Retina (tissue), 1 donor: ENCODE measurements around the gene NMT2.
"Not testable (repeated sequence)": the region's sequence is repeated elsewhere in the genome, so short reads cannot be mapped to it uniquely, and the experiment has no call there.

Source experiments
- DNase-seq: peaks from one replicate; pipeline ENCODE4 v3.0.0-alpha.2; 2016

Gene NMT2

DNA sequence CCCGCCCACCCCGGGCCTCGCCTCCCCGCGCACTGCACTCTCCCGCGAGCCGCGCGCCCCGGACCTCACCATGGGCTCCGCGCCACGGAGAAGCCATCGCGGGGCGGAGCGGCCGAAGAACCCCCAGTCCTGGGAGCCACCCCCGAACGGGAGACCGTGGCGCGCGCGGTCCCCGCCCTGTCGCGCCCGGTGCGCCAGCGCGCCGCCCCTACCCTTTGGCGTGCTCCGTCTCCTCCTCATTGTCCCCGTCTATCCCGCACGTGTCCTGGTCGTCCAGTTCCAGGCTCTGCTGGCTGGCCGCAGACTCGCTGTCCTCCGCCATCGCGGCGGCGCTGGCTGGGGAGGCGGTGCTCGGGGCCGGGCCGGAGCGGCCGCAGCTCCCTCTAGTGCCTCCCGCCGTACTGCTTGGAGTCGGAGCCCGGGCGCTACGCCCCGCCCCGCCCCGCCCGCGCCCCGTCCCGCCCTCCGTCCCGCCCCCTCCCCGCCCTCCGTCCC lies at the start of gene NMT2:
TSS of gene NMT2 (minus strand) at position 403 of the 495 bp plus-strand sequence. CDS start at position 322, 81 bp downstream.
- peak; percentile 92 for DNase-seq

DNA sequence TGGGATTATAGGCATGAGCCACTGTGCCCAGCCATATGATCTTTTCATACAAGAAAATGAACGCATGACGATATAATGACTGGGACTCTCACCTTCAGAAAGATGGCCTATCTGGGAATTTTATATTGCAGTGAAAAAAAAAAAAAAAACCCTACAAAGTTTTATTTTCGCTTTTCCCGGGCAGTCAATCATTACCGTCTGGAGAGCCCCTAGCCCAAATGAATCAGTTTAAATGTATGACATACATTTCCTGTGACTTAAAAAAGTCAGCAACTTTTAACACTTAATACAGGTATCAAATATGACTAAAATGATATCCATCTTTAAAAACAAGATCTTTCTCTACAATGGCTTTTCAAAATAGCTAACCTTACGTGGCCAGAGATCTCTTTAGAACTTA lies 48.2 kb upstream of the NMT2 start:
- DNase-seq, result no peak

DNA sequence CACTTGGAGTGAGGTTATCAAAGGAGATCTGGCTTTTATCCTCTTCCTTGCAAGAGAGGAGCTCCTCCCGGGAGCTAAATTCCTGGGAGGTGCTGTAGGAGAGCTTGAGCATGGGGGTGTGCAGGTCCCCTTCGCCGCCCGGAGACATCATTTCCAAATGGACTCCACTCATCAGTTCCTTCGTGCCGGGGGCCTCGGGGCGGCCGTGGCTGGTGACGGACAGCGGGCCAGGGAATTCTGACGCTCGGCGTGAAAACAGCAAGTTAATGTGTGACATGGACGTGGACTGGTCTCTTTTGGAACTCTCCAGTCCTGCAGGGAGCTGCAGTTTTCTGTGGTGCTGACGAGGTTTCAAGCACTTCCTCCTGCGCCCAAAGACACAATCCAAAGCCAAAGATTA lies 45.7 kb upstream of the NMT2 start:
- DNase-seq, result no peak

DNA sequence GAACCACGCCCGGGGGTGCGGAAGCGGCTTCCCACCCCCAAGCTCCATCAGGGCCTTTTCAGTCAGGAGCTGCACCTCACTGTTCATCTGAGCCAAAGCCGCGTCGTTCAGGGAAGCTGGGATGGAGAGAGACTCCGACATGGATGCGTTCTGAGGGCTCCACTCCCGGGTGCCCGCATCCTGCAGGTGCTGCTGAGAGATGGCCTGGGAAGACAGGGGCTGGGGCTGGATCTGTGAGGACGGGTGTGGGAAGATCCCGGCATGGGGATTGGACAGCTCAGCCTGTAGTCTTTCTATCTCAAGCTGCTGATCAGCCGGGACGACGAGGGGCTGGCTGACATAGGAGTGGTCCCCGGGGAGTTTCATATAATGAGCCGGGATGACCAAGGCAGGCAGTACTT lies 45.0 kb upstream of the NMT2 start:
- DNase-seq, result peak; percentile 44

DNA sequence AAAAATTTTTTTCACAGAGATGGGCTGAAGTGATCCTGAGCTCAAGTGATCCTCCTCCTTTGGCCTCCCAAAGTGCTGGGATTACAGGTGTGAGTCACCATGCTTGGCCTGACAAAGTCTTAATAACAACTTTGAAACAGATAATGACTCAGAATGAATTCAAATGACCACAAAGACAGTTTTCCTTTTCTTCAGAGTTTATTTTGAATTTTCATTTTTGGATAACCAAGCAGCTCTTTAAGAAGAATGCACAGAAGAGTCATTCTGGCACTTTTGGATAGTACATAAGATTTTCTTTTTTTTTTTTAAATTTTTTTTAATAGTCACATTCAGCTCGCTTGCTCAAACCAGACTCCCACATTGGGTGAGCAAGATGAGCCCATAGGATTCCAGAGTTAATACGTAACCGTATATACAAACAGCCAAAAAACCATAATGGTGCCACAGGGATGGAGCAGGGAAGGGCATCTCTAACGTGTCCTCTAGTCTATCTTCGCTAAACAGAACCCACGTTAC lies 43.0 kb upstream of the NMT2 start:
- no peak for DNase-seq

DNA sequence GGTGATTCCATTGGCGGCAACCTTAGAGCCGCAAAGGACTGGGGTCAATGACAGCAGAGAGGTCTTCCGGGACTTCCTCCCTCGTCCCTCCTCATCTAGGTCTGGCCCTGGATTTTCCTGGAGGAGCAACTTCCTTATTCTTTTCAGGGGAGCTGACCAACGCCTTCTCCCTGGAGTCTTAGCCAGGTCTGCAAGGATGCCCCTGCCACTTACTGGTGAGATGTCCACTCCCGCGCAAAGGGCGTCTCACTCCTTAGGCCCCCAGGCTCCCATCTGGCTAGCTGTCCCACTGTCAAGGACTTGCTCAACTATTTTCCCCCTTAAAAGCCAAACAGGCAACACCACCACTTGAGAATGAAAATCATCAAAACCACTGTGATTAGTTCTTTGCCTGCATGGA lies 42.0 kb upstream of the NMT2 start:
- no peak for DNase-seq

DNA sequence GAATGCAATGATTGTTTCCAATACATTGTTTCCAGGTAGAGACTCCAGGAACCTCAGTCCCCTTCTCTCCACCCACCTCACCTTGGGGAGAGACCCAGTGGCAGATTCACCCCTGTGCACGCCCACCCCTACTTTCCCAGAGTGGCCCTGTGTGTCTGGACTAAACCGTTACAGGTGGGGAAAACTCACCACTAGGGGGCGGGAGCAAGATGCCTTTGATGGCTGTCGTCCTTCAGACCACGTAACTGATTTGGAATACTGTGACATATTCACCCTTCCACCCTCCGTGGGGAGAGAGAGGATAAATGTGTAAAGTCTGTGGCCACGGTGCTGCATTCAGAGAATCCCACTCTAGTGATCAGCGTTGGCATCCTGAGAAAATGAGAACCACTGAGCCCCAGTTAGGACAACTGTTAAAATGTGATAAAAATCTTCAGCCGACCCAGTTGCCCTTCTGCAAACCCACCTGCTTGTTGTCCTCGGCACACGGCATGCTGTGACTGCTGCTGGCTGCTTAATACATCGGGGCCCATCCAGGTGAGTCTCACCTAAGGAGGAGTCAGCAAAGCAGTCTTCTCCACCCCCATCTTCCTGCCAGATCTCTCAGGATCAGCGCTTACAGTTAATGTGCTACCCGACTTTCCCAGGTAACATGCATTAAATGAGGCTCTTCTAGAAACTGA lies 41.5 kb upstream of the NMT2 start:
- peak; percentile 79 for DNase-seq

DNA sequence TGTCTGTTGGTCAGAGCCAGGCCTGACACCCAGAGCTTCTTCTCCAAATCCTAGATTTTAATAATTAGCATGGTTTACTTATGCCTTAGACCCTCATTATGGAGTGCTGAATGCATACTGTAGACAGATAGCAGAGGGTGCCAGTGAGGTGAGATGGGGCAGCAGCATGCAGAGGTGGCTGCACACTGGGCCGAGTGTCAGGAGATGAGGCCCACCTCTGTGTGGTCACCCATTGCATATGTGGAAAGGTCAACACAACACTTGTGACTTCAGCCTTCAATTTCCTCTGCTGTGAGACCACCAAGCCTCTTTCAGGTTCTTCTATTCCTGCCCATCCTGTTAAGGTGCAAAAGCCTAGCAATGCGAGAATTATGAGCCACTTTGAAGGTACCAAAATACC lies 39.7 kb upstream of the NMT2 start:
- no peak for DNase-seq

DNA sequence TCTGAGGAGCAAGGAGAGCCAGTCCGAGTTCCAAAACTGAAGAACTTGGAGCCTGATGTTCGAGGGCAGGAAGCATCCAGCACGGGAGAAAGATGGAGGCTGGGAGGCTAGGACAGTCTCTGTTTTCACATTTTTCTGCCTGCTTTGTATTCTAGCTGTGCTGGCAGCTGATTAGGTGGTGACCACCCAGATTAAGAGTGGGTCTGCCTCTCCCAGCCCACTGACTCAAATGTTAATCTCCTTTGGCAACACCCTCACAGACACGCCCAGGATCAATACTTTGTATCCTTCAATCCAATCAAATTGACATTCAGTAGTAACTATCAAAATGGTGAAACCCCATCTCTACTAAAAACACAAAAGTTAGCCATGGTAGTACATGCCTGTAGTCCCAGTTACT lies 38.9 kb upstream of the NMT2 start:
- not testable (repeated sequence) for DNase-seq

DNA sequence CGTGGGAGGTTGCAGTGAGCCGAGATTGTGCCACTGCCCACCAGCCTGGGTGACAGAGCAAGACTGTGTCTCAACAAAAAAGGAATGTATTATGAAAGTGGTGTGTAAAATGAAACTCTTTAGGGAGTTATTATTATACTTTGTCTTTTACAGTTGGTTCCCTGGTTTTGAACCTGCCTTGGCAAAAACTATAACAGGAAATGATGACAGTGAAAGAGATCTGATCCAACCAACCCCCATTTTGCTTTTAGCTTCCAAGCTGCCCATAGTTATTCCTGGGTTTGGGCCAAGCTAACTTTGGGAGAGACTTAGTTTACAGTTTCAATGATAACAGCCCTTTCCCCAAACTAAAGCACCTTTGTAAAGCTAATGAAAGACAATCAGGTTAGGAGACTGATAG lies 34.1 kb upstream of the NMT2 start:
- no peak for DNase-seq

DNA sequence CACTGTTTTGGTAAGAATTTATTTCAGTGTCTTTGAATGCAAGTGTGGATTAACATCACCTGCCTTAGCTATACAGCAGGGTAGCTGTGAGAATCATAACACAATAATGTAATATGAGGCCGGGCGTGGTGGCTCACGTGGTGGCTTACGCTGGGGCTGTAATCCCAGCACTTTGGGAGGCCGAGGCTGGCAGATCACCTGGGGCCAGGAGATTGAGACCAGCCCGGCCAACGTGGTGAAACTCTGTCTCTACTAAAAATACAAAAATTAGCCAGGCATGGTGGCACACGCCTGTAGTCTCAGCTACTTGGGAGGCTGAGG lies 33.8 kb upstream of the NMT2 start:
- DNase-seq, result not testable (repeated sequence)

DNA sequence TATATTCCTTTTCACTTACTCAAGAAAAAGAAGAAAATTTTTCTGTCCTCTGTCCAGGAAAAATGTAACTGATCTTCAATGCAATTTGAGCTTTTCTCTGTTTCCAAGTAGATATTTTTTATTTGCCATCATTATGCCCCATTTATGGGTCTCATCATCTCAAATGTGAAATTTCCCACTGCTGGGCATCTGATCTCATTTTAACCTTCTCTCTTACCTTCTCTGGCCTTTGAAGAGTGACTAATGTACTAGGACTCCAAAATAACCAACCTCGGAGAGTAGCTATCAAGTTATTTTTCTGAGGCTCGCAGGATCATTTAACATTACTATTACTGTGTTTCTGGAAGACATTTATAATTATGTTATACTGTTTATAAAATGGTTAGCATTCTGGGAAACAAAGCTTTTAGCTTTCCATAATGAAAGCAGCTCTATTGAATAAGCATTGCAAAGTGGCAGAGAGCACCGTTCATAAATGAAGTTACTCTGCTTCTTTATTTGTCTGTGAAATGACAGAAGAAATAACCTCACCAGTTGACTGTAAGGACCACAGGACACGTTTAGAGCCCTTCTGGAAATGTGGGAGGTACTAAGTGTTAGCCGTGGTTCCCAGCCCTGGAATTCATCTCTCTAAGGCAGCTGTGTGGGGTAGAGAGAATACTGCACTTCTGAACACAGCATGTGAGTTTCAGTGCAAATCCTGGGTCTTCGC lies 33.3 kb upstream of the NMT2 start:
- no peak for DNase-seq

DNA sequence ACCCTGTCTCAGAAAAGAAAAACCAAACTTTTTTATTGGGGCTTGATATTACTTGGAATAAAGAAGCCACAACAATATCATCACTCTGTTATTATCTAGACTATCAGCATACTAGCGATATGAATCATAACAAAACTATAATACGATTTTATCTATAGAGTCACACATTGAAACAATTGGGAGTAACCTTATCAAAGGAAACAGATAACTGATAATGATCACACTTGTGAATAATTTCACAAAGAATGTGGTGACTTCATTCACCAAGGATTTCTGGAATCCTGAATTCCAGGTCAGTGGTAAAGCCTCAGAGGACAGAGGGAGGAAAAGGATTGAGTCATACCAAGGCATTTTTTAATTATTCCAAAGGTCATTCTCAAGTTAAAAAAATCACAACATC lies 32.1 kb upstream of the NMT2 start:
- DNase-seq, result no peak

DNA sequence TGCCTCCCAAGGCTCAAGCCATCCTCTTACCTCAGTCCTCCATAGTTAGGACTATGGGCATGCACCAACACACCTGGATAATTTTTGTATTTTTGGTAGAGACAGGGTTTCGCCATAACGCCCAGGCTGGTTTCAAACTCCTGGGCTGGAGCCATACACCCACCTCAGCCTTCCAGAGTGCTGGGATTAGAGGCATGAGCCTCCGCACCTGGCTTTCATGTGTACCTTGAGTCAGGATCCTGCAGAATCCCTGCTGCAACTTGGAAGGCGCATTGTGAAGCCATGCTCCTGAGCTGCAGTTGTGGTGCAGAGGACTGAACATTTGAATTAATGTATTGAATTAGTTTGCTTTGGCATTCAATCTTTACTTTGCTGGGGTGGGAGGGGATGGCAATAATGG lies 29.4 kb upstream of the NMT2 start:
- no peak for DNase-seq

DNA sequence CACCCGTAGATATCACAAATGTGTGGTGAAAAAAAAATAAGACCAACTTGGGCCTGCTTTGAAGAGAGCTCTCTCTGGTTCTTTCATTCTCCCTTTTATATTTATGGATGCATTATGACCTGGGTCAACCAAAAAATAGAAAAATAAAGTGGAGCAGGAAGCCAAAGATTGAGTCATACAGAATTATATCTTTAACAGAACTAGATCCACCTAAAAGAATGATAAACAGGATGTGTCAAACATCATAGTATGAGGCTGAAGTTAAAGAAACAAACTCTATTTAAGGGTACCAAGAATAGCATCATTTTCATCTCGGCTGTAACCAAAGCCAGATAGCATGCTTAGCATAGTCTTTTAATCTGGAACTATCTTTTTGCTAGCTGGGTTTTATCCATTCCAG lies 28.8 kb upstream of the NMT2 start:
- DNase-seq, result no peak

DNA sequence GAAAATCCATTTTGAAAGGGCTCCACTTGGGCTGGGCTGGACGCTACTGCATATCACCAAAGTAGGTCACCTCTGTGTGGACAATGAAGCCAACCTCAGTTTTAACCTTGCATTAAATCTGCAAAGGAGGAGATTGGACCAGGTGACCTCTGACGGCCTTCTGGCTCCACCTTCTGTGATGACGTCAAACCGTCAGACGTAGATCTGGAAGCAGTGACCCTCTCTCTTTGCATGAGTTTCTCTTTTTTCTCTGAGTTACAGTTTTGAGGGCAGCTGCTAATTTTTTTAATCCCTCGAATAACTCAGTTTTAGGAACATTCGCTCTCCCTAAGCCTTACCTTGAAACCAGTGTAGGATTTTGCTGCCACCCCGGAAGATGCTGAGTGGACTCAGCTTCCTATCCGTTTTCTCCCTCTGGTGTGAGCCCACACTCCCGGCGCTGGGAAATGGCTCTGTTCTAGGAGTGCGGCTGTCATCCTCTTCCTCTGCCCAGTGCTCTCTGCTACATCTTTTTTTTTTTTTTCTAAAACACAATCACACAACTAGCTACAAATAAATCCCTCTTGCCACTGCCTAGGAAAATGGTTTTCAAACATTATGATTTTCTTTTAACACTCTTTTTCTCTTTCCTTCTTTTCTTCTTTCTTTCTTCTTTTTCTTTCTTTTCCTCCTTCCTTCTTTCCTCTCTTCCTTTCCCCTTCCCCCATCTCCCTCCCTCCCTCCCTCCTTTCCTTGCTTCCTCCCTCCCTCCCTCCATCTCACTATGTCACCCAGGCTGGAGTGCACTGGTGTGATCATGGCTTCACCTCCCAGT lies 27.7 kb upstream of the NMT2 start:
- DNase-seq, result no peak

DNA sequence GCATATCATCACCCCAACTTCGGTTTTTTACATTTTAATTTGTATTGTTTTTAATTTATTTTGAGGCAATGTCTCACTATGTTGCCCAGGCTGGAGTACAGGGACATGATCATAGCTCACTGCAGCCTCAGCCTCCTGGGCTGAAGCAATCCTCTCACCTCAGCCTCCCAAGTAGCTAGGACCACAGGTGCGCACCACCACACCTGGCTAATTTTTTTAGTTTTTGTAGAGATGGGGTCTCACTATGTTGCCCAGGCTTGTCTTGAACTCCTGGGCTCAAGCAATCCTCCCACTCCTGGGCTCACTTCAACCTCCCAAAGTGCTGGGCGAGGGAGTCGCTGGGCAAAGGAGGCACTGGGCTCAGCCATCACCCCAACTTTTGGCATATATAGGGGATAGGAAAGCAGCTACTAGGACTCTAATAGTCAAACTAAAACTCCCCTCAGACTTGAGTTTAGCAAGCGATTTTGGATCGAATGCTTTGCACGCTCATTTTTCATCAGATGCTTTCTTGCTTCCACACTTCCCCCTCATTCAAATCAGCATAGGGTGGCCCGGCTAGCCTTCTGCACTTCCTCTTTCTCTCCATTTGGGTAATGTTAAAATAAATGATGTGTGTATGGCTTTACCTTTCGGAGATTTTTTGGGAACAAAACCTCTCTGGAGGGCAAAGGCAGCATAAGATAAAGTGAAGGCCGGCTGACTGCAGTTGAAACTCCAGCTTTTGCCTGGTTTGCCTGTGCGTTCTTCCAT lies 20.8 kb upstream of the NMT2 start:
- no peak for DNase-seq

DNA sequence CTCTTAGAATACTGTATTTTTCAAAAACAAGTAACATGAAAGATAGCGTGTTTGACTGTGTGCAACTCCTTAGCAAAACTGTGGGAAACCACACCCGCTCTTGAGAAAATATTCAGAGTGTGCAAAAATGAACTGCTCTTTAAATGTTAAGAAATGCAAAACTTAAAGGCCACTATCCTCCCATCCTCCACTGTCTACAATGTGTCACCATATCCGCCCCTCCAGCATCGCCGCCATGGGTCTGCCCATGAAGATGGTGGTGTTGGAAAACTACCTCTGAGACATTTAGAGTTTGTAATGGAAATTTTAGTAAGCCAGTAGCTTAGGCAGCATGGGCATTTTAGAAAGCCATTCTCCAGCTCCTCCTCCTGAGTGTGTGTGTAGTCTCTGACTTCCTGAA lies 20.1 kb upstream of the NMT2 start:
- DNase-seq, result no peak

DNA sequence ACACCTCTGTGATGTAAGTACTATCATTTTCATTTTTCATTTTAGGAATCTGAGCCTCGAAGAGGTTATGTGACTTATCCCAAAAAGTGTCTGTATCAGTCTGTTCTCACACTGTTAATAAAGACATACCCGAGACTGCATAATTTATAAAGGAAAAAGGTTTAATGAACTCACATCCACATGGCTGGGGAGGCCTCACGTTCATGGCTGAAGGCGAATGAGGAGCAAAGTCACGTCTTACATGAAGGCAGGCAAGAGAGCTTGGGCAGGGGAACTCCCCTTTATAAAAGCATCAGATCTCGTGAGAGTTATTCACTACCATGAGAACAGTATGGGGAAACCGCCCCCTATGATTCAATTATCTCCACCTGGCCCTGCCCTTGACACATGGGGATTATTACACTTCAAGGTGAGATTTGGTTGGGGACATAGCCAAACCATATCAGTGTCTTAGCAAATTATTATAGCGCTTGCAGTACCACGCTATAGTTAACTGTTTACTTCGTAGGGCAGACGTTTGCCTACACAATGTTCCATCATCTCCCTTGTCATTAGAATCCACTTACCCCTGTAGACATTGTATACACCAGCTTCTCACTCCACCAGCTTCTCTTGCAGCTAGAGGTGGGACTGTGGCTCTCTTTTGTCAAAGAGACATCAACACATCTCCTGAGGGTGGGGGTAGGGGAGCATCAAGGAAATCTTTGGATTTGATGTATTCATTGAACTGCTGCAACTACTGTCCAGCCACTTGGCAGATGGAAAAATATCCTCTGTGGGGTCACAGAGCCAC lies 15.4 kb upstream of the NMT2 start:
- DNase-seq, result no peak

DNA sequence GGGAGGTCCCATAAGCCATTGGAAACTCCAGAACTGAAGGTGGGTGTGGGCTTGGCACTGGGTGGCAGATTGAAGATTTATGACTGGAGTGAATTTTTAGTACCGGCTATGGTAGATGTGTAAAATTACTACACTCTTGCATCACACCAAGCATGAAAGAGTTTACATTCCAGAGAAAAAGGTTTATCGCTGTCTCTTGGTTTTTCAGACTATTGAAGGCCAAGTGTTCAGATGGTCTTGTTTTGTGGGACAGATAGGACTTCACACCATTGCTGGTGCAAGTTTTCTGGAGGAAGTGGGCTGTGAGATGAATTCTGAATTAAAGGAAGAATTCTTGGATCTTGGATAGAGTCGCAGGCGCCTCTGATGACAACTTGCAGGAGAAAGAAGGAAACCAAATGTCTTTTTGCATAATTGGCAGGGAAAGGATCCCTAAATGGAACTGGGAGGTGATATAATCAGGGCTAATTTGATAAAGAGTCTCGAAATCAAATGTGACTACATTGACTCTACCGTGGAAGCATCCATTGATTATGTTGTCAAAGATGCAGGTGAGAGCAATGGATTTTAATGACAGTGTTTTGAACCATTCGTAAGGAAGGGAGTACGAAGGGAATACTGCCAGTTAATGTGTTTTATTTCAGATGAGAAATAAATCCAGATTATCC lies 14.2 kb upstream of the NMT2 start:
- no peak for DNase-seq

DNA sequence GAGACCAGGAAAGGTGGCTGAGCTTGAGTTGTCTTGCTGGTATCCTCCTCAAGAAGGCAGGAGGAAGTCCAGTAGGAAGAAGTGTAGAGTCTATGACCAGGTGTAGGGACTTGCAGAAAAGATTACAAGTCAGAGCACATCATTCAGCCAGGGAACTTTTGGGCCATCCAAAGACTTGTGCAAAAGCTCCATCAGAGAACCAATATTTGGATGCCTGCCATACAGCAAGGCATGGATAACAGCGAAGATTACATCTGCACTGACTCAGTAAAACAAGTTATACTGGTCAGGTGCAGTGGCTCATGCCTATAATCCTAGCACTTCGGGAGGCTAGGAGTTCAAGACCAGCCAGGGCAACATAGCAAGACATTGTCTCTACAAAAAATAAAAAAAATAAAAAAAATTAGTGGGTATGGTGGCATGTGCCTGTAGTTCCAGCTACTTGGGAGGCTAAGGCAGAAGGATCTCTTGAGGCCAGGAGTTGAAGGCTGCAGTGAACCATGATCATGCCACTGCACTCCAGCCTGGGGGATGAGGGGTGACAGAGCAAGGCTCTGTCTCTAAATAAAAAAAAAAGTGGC lies 13.2 kb upstream of the NMT2 start:
- DNase-seq, result no peak
